Myocyte (in vitro differentiated cells): ENCODE results near the gene NOP9. TPM values are rescaled to one million over a fixed set of nuclear protein-coding genes. Genes with fewer than 3 reads are reported as not detected.

Source experiments
- DNase-seq: peaks from one replicate; pipeline ENCODE4 v3.0.0-alpha.2; 2012; ENCODE audit warnings: low read depth
- polyA plus RNA-seq: library from polyadenylated mRNA; unstranded; fragments of >200 nt; gene quantifications from one replicate; pipeline ENCODE4 v1.2.1, GENCODE V29; 2012; ENCODE audit warnings: missing spikeins
- total RNA-seq: library from RNA; depleted of rRNA; stranded (reverse); fragments of >200 nt; gene quantifications from 2 replicates; pipeline ENCODE4 v1.2.3, GENCODE V29; 2014

The NOP9 gene
- total RNA-seq = 27.9 and 28.9 TPM in 2 replicates
- polyA plus RNA-seq = 23.3 TPM

- DNase-seq = peak; percentile 90
Observed at GRCh38 chr14:24299255-24300191, at the start of gene NOP9, which contains the start of gene DHRS1. TSS of gene NOP9 (plus strand) at chr14:24299850. CDS start at chr14:24299955, 105 bp downstream. TSS of gene DHRS1 (minus strand) at chr14:24299780. CDS start at chr14:24299106, 674 bp downstream.

GRCh38 chr14:24250354-24250753, 49.3 kb upstream of the NOP9 start:
- DNase-seq = no peak

GRCh38 chr14:24251880-24252288, 47.8 kb upstream of the NOP9 start:
- DNase-seq = peak; percentile 37

GRCh38 chr14:24252289-24253124, 47.1 kb upstream of the NOP9 start:
- DNase-seq = no peak

- no peak for DNase-seq
Observed at GRCh38 chr14:24253936-24254335, 45.7 kb upstream of the NOP9 start.

DNA sequence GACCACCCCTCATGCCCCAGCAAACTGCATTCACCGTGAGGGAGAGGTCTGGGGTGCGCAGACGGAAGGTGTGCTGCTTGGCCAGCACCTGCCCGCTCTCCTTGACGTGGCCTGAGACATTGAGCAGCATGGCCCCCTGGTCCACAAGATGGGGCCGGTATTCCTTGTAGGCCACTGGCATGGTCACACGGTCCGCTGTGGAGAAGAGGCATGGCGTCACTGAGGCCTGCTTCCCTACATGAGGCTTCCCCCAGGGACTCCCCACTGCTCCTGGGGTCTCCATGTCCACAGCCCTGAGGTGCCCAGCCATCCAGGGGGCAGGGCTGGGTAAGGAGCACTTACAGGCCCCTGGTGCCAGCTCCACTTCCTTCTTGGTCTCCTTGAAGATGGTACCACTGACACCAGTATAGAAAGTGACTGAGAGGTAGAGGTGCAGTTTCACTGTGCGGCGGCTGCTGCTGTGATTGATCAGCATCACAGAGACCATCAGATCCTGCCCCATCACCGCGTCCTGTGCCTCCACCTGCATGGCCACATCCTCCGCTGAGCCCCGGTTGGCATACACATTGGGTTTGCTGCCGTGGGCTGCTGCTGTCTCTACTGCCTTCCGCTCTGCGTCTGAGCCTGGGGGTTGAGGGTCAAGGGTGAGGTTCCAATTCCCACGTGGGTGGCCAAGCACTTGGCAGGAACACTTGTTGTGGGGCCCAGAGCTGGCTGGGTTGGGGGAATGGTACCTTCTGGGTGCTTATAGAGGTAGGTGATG, 44.8 kb upstream of the NOP9 start:
- no peak for DNase-seq

DNA sequence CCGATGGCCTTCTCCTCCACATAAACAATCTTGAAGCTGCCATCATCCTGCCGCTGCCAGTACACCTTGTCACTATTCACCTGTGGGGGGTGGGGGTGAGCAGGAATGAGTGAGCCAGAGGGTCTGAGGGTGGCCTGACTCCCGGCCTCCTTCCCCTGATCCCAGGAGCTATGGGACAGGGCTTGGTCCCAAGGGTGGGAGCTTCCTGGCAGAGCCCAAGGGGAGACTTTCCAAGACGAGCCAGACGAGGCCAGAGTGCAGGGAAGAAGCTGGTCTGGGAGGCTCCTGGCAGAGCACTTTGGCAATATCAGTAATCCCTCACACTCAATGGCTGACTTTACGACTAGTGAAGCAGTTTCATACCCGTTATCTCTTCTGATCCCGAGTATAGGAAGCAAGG, 44.2 kb upstream of the NOP9 start:
- no peak for DNase-seq

DNA sequence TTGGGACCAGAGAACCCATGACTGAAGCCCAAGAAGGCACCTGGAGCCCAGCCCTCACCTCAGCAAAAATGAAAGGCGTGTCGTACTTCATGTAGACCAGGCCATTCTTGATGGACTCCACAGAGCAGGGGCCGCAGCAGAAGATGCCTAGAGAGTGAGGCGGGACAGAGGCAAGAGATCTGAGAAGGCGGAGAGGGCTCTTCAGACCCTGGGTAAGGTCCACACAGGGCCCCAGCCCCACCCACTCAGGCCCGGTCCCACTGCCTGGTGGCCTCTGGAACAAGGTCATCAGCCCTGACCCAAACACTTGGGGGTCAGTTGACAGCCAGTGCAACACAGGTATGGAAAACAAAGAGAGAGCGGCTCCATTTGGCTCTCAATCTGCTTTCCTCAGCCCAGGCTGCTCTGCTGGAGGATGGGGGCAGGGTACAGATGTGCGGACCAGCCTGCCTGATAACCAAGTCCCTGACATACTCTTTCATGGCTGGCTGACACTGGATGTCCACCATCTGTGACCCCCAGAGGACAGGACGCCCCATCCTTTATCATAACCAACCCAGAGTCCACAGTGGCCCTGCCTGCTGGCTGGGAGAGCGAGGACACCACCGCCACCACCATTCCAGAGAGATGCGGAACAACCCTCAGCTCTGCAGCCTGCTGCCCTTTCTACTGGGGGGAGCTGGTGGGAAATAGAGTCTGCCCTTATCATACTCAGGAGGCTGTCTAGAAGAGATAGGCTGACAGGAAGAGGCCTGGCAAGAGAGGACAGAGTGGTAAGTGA, 43.5 kb upstream of the NOP9 start:
- DNase-seq = no peak

DNA sequence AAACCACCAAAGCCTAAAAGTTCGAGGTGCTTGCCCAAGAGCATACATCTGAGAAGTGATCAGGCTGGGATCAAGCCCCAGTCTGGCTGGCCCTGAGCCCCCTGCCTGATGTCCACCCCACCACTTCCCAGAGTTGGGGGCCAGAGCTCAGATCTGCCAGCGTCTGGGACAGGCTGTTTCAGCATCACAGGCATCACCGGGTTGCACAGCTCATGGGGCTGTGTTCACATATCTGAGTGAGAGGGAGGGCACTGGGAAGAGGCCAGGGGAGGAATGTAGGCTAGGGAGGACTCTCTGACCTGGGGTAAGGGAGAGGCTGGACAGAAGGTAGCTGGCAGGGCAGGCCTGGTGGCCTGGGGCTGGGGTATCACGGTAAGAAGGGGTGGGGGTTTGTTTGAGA, 42.7 kb upstream of the NOP9 start:
- no peak for DNase-seq

GRCh38 chr14:24258119-24258518, 41.5 kb upstream of the NOP9 start:
- no peak for DNase-seq

GRCh38 chr14:24258548-24259265, 40.9 kb upstream of the NOP9 start:
- DNase-seq = no peak

DNA sequence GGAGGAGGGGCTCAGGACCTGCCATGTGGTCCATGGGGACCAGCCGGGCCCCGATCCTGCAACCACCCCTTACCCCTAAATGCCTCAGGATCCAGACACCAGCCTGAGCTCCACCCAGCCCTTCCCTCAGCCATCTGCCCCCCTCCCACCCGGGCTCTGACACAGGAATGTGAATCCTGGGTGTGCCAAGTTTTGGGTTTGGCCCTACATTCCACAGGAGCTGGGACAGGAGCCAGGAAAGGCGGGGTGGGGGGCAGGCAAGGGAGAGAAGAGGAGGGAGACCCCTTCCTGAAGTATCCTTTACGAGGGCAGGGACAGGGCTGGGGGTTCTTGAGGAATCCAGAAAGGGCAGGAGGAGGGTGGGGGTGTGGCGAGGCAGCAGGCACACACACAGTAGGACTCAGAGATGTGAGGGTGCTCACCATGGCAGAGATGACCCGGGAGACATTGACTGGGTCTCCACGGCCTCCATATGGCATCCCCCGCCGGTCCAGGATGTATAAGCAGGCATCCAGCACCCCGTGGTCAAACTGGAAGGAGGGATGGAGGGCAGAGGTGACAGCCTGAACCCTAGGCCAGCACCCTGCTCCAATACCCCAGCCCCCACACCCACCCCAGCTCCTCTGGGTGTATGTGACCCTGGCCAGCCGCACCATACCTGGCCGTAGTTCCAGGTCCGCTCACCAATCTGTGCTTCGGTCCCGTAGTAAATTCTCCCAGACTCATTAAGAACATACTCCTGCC, 40.2 kb upstream of the NOP9 start:
- DNase-seq = peak; percentile 67

DNA sequence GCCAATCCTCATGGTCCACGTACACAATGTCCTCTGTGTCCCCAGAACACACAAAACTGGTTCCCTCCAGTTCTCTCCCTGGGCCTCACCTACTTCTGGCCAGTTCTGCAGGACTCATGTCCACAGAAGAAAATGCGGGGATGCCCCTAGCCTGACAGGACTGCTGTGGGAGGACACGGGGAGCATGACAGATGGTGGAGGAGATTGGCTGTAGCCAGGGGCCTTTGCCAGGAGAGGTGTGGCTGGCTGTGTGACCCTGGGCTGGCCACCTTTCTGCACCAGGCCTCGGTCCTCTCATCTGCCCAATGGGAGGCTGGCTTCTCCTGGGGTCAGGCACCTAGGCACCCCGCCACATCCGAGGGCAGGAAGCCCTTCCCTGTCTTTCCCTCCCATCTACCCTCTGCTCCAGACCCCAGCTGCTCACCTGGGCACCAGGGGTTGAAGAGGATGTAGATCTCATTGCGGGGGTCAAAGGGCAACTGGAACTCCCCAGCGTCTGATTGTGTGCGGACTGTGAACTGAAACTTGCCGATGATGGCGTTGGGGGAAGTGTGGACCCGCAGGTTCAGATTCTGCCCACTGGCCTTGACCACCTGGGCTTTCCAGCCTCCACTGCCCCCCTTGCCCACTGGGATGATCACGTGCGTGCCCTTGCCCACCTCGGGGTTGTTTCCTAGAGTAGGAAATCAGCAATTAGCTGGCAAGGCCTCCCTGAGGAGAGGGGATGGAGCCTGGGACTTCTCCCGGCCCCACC, 39.4 kb upstream of the NOP9 start:
- DNase-seq = no peak

GRCh38 chr14:24260780-24261157, 38.9 kb upstream of the NOP9 start:
- DNase-seq = no peak

- DNase-seq = no peak
Observed at GRCh38 chr14:24261256-24261968, 38.2 kb upstream of the NOP9 start.

- DNase-seq = no peak
Observed at GRCh38 chr14:24261969-24262327, 37.7 kb upstream of the NOP9 start.

DNA sequence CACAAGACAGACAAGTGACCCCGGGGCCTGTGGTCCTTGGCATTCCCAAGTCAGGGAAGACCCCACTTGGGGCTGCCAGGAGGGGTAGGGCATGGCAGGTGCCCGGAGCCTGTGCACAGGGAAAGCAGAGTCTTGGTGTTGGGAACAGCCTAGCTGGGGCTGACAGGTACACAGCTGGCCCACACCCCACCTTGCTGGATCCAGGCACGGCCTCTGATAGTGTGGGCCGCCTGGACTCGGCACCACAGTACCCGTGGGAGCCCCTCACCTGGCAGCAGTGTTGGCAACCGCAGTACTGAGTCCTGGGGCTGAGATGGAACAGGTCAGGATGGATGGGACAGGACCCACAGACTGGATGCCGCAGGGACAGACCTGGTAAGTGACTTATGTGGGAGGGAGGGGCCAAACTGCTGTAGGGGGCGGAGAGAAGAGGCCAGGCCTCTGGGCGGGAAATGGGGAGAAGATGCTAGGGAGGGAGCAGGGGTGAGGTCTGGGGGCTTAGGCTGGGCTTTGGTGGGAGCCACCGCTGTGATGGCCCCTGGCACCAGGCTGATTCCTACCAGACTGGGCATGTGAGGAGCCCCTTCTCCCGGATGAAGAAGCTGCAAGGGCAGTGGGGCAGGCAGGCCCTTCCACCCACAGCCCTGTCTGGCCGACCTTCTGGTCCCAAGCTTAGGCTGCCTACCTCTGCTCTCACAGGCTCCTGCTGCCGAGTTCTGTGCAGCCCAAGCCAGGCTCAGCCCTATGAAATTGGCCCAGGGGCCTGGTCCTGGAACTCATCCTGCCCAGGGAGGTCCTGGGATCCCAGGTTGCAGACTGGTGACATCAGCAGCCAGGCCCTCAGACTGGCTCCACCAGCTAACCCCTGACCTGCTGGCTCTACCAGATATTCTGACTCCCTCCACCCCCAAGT, 36.6 kb upstream of the NOP9 start, which contains the start of gene TGM1:
Gene TGM1, minus strand, starts transcription at position 357 of the 913 bp plus-strand sequence. CDS start 825 bp downstream, outside the sequence.
- DNase-seq = no peak
